Epithelial cell of proximal tubule (primary cell): ENCODE measurements around the gene HDGFL2. TPM values are rescaled to one million over a fixed set of nuclear protein-coding genes. Genes with fewer than 3 reads are reported as not detected.

ENCODE experiments used
- DNase-seq: peaks from one replicate; pipeline ENCODE4 v3.0.0-alpha.2; 2011; ENCODE audit warnings: low read depth
- H3K4me3 ChIP-seq: 2 replicates; pipeline ENCODE4 v1.5.1; 2011; ENCODE audit warnings: low read depth, mild to moderate bottlenecking, low read length
- CTCF ChIP-seq: conservative IDR thresholded peaks from 2 replicates; pipeline ENCODE4 v1.5.1; 2012; ENCODE audit warnings: low read depth, mild to moderate bottlenecking, low read length
- total RNA-seq: library from RNA; depleted of rRNA; stranded (reverse); fragments of >200 nt; gene quantifications from 2 replicates; pipeline ENCODE4 v1.2.3, GENCODE V29; 2015

The HDGFL2 gene
- total RNA-seq, 1 donor from 2014 or later, result 91.8 TPM

- no peak for TF ChIP-seq CTCF
Observed at GRCh38 chr19:4499855-4500254, 27.8 kb downstream of the HDGFL2 start.

GRCh38 chr19:4500841-4501591 is 28.9 kb downstream of the HDGFL2 start:
- H3K4me3 ChIP-seq, result no peak overlapping the region
- DNase-seq, result no peak
- no peak for TF ChIP-seq CTCF

More at GRCh38 chr19:4499855-4500254, 27.8 kb downstream of the HDGFL2 start:
- DNase-seq, result no peak
- H3K4me3 ChIP-seq, result no peak overlapping the region

- no peak for DNase-seq
- no peak for TF ChIP-seq CTCF
- no peak overlapping the region for H3K4me3 ChIP-seq
Observed at GRCh38 chr19:4501691-4502090, 29.6 kb downstream of the HDGFL2 start.

GRCh38 chr19:4502282-4503131 is 30.4 kb downstream of the HDGFL2 start:
- TF ChIP-seq CTCF, result no peak
- no peak overlapping the region for H3K4me3 ChIP-seq
- no peak for DNase-seq

GRCh38 chr19:4503132-4503824 is 31.2 kb downstream of the HDGFL2 start:
- TF ChIP-seq CTCF, result no peak
- H3K4me3 ChIP-seq, result no peak overlapping the region
- no peak for DNase-seq

GRCh38 chr19:4503825-4504170 is 31.7 kb downstream of the HDGFL2 start:
- H3K4me3 ChIP-seq, result no peak overlapping the region
- no peak for TF ChIP-seq CTCF
- DNase-seq, result no peak
